T-helper 2 cell treated with Interferon-gamma antibody and Interleukin-4, amounts not matched to agents 100 ng/mL and 5 ng/mL, for 36 hours (primary cell): ENCODE results near the gene PLBD2. TPM values are rescaled to one million over a fixed set of nuclear protein-coding genes. Genes with fewer than 3 reads are reported as not detected.

Experiments used
- intact Hi-C: fragments of 100-400 bp; cut with micrococcal nuclease; formaldehyde crosslinking; loops from one replicate; pipeline ENCODE4 v1.15.1; 2023
- total RNA-seq: library from RNA; stranded (reverse); gene quantifications from 2 replicates; pipeline ENCODE4 v1.2.3, GENCODE V29; 2022

PLBD2 gene
- 12.1 and 12.5 TPM in 2 replicates for total RNA-seq

- intact Hi-C loops = loop anchor here (1.0 to 5.0 kb wide), 6 partner anchors 23 to 381 kb away; partner anchors contain the start of genes DDX54, OAS2, RITA1 and SDSL
Observed at GRCh38 chr12:113358381-113359132, at the start of gene PLBD2. Gene PLBD2 (plus strand): TSS chr12:113358587. CDS start chr12:113358601, 14 bp downstream.

GRCh38 chr12:113310489-113310888 is 47.9 kb upstream of the PLBD2 start:
- intact Hi-C loops = no loop called here

GRCh38 chr12:113314121-113314529 is 44.3 kb upstream of the PLBD2 start:
- intact Hi-C loops = no loop called here

DNA sequence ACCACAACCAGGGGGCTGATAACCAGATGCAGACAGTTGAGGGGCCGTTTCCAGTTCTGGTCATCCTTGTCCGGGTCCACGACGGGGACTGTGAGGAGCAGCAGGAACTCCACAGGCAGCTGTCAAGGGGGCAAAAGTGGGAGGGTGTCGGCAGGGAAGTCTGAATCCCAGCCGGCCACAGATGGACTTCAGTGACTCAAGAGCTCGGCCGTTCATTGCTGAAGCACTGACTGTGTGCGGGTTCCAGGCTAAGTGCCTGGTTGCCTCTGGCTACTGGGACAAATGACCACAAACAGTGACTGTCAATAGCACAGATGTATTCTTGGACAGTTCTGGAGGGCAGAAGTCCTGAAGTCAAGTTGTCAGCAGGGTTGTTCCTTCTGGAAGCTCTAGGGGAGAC is 43.0 kb upstream of the PLBD2 start:
- intact Hi-C loops = no loop called here

- intact Hi-C loops = no loop called here
Observed at GRCh38 chr12:113316155-113316554, 42.2 kb upstream of the PLBD2 start.

DNA sequence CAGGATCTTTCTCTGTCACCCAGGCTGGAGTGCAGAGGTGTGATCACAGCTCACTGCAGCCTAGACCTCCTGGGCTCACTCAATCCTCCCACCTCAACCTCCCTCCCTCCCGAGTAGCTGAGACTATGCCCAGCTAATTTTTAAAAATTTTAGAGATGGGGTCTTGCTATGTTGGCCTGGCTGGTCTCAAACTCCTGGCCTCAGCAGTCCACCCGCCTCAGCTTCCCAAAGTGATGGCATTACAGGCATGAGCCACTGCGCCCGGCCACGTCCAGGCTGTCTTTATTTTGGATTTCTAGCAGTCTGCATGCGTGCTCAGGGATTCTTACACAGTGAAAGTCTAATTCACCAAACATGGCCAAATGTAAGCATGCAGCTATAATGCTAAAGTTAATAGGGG is 41.3 kb upstream of the PLBD2 start:
- intact Hi-C loops = no loop called here

GRCh38 chr12:113318046-113318656 is 40.2 kb upstream of the PLBD2 start:
- intact Hi-C loops = no loop called here

DNA sequence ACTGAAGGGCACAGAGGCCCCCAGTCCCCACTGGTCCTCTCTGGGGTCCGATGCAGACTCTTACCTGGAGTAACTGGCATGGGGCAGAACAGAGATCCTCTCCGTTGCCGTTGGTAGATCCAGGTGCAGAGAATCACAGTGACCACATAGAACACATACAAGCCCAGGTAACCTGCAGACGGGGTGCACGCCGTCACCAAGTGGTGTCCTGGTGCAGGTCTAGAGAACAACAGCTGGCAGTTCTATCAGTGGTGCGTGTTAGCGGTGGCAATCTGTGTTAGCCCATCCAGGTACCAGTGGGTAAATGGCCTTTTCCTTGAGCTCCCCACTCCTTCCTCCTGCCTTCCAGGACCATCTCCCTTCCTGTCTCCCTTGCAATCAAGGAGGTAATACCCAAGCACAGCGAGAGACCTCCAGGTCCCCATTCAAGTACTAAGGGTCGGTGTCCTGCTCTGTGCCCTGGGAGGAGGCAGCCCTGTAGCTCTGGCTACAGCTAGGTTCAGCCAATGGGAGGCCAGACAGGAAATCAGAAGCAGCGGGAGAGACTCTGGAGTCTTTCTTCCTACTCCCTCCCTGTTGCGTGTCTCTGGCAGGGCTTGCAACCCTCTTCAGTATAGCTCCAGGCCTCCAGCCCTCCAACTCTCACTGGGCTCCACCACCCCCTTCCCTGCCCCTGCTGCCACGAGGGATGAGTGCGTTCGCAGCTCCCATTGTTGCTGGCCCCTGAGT is 39.3 kb upstream of the PLBD2 start:
- intact Hi-C loops = no loop called here

DNA sequence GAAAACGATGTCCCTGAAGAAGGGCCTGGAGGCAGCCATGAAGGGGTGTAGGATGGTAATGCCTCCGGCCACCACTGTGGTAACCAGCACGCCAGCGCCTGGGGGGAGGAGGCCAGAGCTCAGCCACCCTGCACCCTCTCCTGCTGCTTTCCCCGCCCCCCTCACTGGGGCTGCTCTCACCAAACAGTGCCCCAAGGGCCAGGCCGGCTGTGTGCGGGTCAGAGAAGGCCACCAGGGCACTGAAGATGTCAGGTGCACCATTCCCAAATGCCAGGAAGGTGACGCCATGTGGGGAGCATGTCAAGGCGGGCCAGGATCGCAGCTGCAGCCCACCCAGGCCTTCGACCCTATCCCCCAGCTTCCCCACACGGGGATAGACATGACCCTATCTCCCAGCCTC is 38.0 kb upstream of the PLBD2 start:
- intact Hi-C loops = no loop called here

GRCh38 chr12:113322343-113322742 is 36.0 kb upstream of the PLBD2 start:
- intact Hi-C loops = no loop called here

DNA sequence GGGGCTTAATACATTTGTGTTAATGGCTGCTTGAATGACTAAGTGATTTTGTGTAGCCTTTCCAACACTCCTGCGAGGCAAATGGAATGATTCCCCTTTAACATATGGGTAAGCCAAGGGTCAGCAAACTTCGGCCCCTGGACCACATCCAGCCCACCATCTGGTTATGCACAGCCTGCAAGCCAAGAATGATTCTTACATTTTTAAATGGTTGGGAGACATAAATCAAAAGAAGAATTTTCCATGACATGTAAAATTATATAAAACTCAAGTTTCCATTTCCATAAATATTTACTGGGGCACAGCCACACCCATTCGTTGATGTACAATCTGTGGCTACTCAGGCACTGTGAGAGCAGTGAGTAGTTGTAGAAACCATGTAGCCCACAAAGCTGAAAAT is 32.5 kb upstream of the PLBD2 start:
- intact Hi-C loops = no loop called here

GRCh38 chr12:113326775-113327395 is 31.5 kb upstream of the PLBD2 start:
- intact Hi-C loops = no loop called here

DNA sequence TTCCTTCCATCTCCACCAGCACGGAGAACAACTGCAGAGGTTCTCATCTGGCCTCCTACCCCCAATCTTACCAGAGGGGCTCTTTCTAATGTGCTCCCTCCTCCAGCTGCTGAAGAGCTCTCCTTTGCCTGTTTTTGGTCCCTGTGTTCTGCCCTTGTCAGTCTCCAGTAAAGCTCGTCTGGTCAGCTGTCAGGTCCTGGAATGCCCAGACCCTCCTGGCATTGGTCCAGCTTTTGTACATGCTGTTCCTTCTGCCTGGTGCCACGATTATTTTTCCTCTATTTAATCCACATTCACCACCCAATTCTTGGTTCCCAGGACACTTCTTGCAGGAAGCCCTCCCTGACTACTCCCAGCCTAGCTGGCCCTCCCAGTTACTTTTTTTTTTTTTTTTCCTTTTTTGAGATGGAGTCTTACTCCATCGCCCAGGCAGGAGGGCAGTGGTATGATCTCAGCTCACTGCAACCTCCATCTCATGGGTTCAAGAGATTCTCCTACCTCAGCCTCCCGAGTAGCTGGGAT is 30.0 kb upstream of the PLBD2 start:
- intact Hi-C loops = no loop called here

DNA sequence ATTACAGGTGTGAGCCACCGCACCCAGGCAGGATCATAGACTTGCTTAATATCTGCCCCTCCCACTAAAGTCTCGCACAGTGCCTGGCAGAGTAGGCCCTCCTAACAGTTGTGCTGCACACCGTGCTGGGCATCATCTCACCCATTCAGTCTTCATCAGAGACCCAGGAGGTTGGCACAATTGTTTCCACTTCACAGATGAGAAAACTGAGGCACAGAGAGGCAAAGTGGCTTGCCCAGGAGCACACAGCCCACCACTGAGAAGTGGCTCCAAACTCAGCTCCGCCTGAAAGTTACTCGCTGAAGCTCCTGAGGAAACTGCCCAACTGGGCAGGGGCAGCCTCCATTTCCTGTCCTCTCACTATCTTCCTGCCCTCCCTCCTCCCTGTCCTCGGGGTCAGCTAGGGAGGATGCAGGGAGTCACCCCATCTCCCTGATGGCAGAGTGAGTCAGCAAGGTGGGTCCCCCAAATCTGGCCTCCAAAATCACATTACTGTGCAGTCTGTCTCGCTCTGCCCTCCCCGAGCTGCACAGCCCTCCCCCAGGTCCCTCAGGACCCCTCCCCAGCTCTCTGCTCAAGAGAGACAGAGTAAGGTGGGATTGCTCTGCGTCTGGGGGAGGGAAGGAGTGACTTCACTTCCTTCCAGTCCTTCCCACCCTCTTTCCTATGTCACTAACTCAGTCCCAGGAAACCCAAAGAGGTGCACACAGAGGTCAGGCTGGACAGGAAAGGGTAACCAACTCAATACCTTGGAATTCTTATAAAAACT is 29.2 kb upstream of the PLBD2 start:
- intact Hi-C loops = no loop called here

- intact Hi-C loops = loop anchor here (5.0 kb wide), 1 partner anchor 123 kb away; no protein-coding TSS in a partner anchor
Observed at GRCh38 chr12:113329791-113330417, 28.5 kb upstream of the PLBD2 start.

DNA sequence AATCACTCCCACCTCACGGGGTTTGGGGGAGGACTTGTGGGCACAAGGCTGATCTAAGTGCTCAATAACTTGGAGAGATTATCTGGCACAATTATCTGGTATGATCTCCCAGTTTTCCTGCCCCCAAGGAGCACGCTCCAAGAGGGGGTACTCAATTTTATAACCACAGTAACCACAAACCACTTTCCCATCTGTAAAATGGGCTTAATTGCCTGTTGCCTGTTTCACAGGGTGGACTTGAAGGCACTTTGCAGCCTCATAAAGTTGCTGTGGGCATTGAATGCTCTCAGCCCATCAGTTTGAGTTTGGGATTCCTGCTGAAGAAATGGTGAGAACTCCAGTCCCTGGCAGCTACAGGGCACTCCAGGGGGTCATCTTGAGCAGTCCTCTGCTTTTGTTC is 27.9 kb upstream of the PLBD2 start:
- intact Hi-C loops = loop anchor here (5.0 kb wide), 1 partner anchor 123 kb away; no protein-coding TSS in a partner anchor

GRCh38 chr12:113332688-113333417 is 25.5 kb upstream of the PLBD2 start:
- intact Hi-C loops = loop anchor here (5.0 kb wide), 1 partner anchor 126 kb away; no protein-coding TSS in a partner anchor

DNA sequence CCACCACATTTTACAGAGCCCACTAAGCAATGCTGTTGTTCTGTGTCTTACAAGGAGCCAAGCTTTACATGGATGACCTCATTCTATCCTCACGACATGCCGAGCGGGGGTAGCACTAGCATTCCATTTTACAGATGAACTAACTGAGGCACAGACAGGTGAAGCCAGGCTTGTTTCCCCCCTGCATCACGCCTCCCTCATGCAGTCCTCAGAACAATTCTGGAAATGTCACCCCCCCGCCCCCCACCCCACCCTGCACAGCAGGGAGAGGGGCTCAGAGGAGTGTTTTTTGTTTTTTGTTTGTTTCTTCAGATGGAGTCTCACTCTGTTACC is 25.0 kb upstream of the PLBD2 start:
- intact Hi-C loops = loop anchor here (5.0 kb wide), 1 partner anchor 126 kb away; no protein-coding TSS in a partner anchor
